Measurements from ENCODE around the gene PKP1.

- TF ChIP-seq POLR2A (IDR thresholded peaks at IDR 0.05) (no peak), CTCF (IDR thresholded peaks at IDR 0.05) (no peak)
These were observed 22.5 kb upstream of the PKP1 start for GRCh38 chr1:201260648-201261311.

Data from testis (tissue), 2 donors.